CD1c-positive myeloid dendritic cell (primary cell): ENCODE data around the gene YWHAQ.

ENCODE experiments used
- DNase-seq: peaks from one replicate; pipeline ENCODE4 v3.0.0-alpha.2; 2016; ENCODE audit errors: extremely low spot score

Gene YWHAQ

GRCh38 chr2:9552219-9553178, 78.3 kb downstream of the YWHAQ start:
- peak; percentile 96 for DNase-seq

GRCh38 chr2:9550859-9551391, 79.9 kb downstream of the YWHAQ start:
- DNase-seq, result peak; percentile 75

GRCh38 chr2:9549420-9549819, 81.4 kb downstream of the YWHAQ start:
- DNase-seq, result no peak

- DNase-seq, result peak; percentile 81
Observed at GRCh38 chr2:9548506-9548905, 82.3 kb downstream of the YWHAQ start.

GRCh38 chr2:9547262-9547991, 83.4 kb downstream of the YWHAQ start:
- DNase-seq, result no peak

- no peak for DNase-seq
Observed at GRCh38 chr2:9545502-9545901, 85.3 kb downstream of the YWHAQ start.

- peak; percentile 47 for DNase-seq
Observed at GRCh38 chr2:9543557-9543956, 87.2 kb downstream of the YWHAQ start.

GRCh38 chr2:9539531-9539930, 91.3 kb downstream of the YWHAQ start:
- peak; percentile 66 for DNase-seq

- peak; percentile 97 for DNase-seq
Observed at GRCh38 chr2:9538000-9538507, 92.7 kb downstream of the YWHAQ start.

- DNase-seq, result no peak
Observed at GRCh38 chr2:9536504-9536903, 94.3 kb downstream of the YWHAQ start.

GRCh38 chr2:9535177-9535576, 95.6 kb downstream of the YWHAQ start:
- DNase-seq, result peak; percentile 55
